ENCODE measurements around the gene SH3PXD2A. TPM values are rescaled to one million over a fixed set of nuclear protein-coding genes. Genes with fewer than 3 reads are reported as not detected.

SH3PXD2A gene
- total and polyA plus RNA-seq, 7 donors, result 19.0 to 58.2 (median 24.5) TPM

DNA sequence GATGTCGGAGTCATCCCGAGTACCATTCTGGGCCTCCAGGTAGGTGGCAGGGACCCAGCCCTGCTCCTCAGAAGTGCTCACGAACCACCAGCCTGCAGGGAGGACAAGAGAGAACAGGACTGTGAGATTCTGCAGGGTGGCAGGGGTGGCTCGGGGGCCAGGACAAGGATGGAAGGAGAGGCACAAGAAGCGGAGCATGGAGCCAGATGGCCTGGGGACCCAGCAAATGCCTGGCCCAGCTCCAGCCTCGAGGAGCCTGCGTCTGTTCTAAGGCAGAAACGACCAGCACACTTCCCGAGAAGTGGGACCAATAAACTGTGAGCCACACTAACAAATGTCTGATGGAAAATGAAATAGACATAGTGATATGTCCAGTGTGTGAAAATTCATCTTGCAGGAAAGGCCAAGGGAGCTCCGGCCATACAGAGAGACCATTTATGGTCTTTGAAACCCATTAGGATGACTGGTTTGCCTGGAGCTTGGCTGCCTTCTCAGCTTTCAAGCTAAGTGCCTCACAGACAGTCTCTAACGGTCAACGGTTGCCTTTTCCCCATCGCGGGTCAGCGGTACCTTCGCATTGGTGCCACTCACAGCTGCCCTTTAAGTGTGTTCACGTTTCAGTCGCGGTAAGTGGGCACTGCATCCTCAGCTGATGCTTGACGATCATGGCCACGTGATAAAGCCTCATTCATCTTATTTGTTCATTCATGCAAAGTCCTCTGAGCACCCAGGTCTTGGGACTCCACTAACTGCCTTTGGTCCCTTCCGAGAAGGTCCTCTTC, 228.1 kb downstream of the SH3PXD2A start:
- no peak overlapping the region for H3K4me3 ChIP-seq
- H3K27ac ChIP-seq, result no peak overlapping the region
- H3K36me3 ChIP-seq, result peaks cover 11 to 80% (median 47%) of the 10 kb centered on the region in 4 donors
- no peaks in the 10 kb centered on the region for H3K9me3 ChIP-seq
- 89 to 91% methylated on average over 22 of the region's 22 CpGs for WGBS, 2 donors
- H3K27me3 ChIP-seq, result no peaks in the 10 kb centered on the region
- TF ChIP-seq POLR2AphosphoS5 (IDR thresholded peaks at IDR 0.05), result no peak
- TF ChIP-seq, protein P1, sequence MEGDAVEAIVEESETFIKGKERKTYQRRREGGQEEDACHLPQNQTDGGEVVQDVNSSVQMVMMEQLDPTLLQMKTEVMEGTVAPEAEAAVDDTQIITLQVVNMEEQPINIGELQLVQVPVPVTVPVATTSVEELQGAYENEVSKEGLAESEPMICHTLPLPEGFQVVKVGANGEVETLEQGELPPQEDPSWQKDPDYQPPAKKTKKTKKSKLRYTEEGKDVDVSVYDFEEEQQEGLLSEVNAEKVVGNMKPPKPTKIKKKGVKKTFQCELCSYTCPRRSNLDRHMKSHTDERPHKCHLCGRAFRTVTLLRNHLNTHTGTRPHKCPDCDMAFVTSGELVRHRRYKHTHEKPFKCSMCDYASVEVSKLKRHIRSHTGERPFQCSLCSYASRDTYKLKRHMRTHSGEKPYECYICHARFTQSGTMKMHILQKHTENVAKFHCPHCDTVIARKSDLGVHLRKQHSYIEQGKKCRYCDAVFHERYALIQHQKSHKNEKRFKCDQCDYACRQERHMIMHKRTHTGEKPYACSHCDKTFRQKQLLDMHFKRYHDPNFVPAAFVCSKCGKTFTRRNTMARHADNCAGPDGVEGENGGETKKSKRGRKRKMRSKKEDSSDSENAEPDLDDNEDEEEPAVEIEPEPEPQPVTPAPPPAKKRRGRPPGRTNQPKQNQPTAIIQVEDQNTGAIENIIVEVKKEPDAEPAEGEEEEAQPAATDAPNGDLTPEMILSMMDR (IDR thresholded peaks at IDR 0.05), result no peak
- no peak for TF ChIP-seq EP300 (IDR thresholded peaks at IDR 0.05)
- TF ChIP-seq POLR2A (IDR thresholded peaks at IDR 0.05), result no peak
- intact Hi-C loops (cut with DNase I), result no loop called here
- peaks cover 0 to 17% (median 8%) of the 10 kb centered on the region in 4 donors for H3K4me1 ChIP-seq
- DNase-seq, result no peak

DNA sequence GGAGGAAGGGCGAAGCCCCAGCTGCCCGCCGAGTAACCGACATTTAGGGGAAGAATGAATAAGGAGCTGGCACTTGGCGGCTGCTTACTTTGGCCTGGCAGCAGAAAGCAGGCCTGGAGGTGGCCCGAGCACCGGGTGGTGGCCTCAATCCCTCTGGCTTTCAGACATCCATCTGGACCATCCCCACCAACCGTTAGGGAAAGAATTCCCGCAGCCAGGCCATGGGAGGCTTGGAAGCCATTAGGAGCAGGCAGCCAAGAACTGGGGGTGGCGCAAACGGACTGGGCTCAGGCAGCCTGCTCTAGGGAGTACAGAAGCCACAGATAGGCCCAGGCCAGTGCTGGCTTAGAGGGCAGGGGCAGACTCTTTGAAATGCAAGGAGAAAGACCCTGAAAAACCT, 229.2 kb downstream of the SH3PXD2A start:
- peaks cover 0 to 27% (median 20%) of the 10 kb centered on the region in 4 donors for H3K4me1 ChIP-seq
- no peak for DNase-seq
- no peaks in the 10 kb centered on the region for H3K9me3 ChIP-seq
- H3K4me3 ChIP-seq, result no peak overlapping the region
- intact Hi-C loops (cut with DNase I), result no loop called here
- H3K36me3 ChIP-seq, result peaks cover 19 to 80% (median 51%) of the 10 kb centered on the region in 4 donors
- no peaks in the 10 kb centered on the region for H3K27me3 ChIP-seq
- WGBS, 2 donors, result 87 to 93% methylated on average over 11 of the region's 11 CpGs
- TF ChIP-seq, protein P1 (IDR thresholded peaks at IDR 0.05), result no peak
- TF ChIP-seq POLR2A (IDR thresholded peaks at IDR 0.05), result no peak
- no peak for TF ChIP-seq POLR2AphosphoS5 (IDR thresholded peaks at IDR 0.05)
- TF ChIP-seq EP300 (IDR thresholded peaks at IDR 0.05), result no peak
- H3K27ac ChIP-seq, result no peak overlapping the region

DNA sequence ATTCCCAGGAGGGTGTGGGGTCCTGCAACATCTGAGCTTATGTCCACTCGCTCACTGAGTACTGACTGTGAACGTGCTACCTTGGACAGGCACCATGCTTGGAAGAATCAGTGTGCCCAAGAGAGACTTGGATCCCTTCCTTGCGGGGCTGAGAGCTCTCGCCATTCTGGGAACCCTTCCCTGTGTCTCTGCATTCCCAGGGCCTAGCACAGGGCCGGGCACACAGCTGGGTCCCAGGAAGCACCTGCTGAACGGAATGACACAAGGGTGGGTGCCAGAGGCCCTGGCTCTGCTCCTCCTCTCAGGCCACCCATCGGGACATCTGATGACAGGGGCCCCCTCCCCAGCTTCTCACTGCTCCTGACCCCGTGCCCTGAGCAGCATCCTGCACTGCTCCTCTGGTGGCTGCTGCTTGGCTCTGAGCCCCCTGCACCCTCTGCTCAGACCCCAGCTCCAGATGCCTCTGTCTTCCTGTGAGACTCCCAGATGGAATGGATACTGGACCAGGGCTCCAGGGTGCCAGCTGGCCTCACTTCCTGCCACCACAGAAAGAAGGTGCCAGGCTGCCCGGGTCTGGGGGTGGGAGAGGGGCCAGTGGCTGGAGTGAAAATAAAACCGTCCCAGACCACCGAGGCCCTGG, 232.3 kb downstream of the SH3PXD2A start:
- intact Hi-C loops (cut with DNase I), result no loop called here
- no peaks in the 10 kb centered on the region for H3K9me3 ChIP-seq
- TF ChIP-seq, protein P1 (IDR thresholded peaks at IDR 0.05), result no peak
- TF ChIP-seq EP300 (IDR thresholded peaks at IDR 0.05) (no peak), POLR2AphosphoS5 (IDR thresholded peaks at IDR 0.05) (no peak), POLR2A (IDR thresholded peaks at IDR 0.05) (no peak)
- peaks cover 28 to 96% (median 59%) of the 10 kb centered on the region in 4 donors for H3K36me3 ChIP-seq
- no peak overlapping the region for H3K4me3 ChIP-seq
- no peak for DNase-seq
- H3K4me1 ChIP-seq, result peaks cover 0 to 46% (median 44%) of the 10 kb centered on the region in 4 donors
- no peak overlapping the region for H3K27ac ChIP-seq
- 91% methylated on average over 11 of the region's 11 CpGs for WGBS, 2 donors
- no peaks in the 10 kb centered on the region for H3K27me3 ChIP-seq

DNA sequence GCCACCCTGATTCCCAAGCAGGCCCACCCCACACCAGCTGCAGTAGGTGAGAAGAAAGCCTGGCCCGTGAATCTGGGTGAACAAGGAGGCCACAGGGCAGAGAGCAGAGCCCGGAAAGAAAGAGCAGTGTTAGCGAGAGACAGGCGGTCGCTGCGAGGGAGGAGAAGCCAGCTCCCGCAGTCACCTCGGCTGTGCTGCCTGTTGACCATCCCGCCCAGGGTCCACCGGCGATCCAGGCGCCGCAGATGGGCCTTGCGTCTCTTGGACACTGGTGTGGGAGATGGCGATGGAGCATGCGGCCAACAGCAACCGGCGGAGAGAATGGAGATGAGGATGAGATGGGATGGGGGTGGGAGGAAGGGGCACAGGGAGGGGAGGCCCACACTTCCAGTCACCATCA, 233.1 kb downstream of the SH3PXD2A start:
- WGBS, 2 donors, result 95 to 96% methylated on average over 18 of the region's 18 CpGs
- Histone ChIP-seq H3K4me1 (peaks cover 0 to 51% (median 50%) of the 10 kb centered on the region in 4 donors), H3K27ac (peak overlapping the region; percentile 27 to 62 (median 30)), H3K27me3 (no peaks in the 10 kb centered on the region), H3K4me3 (no peak overlapping the region), H3K36me3 (peaks cover 28 to 96% (median 58%) of the 10 kb centered on the region in 4 donors), H3K9me3 (no peaks in the 10 kb centered on the region)
- no peak for DNase-seq
- intact Hi-C loops (cut with DNase I), result no loop called here
- TF ChIP-seq EP300 (IDR thresholded peaks at IDR 0.05) (no peak), POLR2AphosphoS5 (IDR thresholded peaks at IDR 0.05) (no peak), POLR2A (IDR thresholded peaks at IDR 0.05) (no peak)
- TF ChIP-seq, protein P1 (IDR thresholded peaks at IDR 0.05), result no peak

Data from sigmoid colon (tissue), 7 donors.